Loucy (cell line): ENCODE results near the gene SCP2D1.

Source experiments
- H2AFZ ChIP-seq: fragments of 200-600 bp; sonication (generic); 2 replicates; pipeline ENCODE4 v1.6.0; 2016; ENCODE audit warnings: antibody characterized with exemption, mild to moderate bottlenecking, low read length, moderate library complexity
- H3F3A ChIP-seq: fragments of 200-600 bp; 2 replicates; pipeline ENCODE4 v1.6.0; 2016; ENCODE audit warnings: antibody characterized with exemption, low read depth, mild to moderate bottlenecking
- H3K27me3 ChIP-seq: fragments of 200-600 bp; sonication (generic); 2 replicates; pipeline ENCODE4 v1.6.1; 2014; ENCODE audit warnings: low read length, mild to moderate bottlenecking; ENCODE audit not compliant: insufficient read depth, poor library complexity, severe bottlenecking
- H3K36me3 ChIP-seq: fragments of 200-600 bp; sonication (generic); 2 replicates; pipeline ENCODE4 v1.6.1; 2016; ENCODE audit warnings: low read length; ENCODE audit not compliant: insufficient read depth
- H3K4me1 ChIP-seq: fragments of 200-600 bp; sonication (generic); 2 replicates; pipeline ENCODE4 v1.5.1; 2014; ENCODE audit warnings: low read length, mild to moderate bottlenecking; ENCODE audit not compliant: insufficient read depth, poor library complexity, severe bottlenecking
- H3K4me2 ChIP-seq: fragments of 200-600 bp; sonication (generic); 2 replicates; pipeline ENCODE4 v1.6.0; 2014; ENCODE audit warnings: antibody characterized with exemption, low read length, low read depth, mild to moderate bottlenecking; ENCODE audit not compliant: poor library complexity, severe bottlenecking
- H3K4me3 ChIP-seq: fragments of 200-600 bp; sonication (generic); 2 replicates; pipeline ENCODE4 v1.5.1; 2014; ENCODE audit warnings: low read length, mild to moderate bottlenecking, mixed read lengths; ENCODE audit not compliant: poor library complexity, severe bottlenecking
- H3K79me2 ChIP-seq: fragments of 200-600 bp; sonication (generic); 2 replicates; pipeline ENCODE4 v1.6.1; 2014; ENCODE audit warnings: low read length; ENCODE audit not compliant: insufficient read depth
- H3K9ac ChIP-seq: fragments of 200-600 bp; sonication (generic); 2 replicates; pipeline ENCODE4 v1.6.0; 2014; ENCODE audit warnings: mild to moderate bottlenecking, low read depth, low read length, moderate library complexity; ENCODE audit not compliant: poor library complexity, severe bottlenecking
- H3K9me2 ChIP-seq: fragments of 200-600 bp; sonication (generic); replicated peaks from 2 replicates; pipeline ENCODE4 v1.6.1; 2016; ENCODE audit warnings: low read depth, low read length, mixed read lengths
- H3K9me3 ChIP-seq: fragments of 200-600 bp; sonication (generic); 2 replicates; pipeline ENCODE4 v1.6.1; 2014; ENCODE audit warnings: mild to moderate bottlenecking, antibody characterized with exemption, low read length, low read depth; ENCODE audit not compliant: insufficient read depth
- H4K20me1 ChIP-seq: fragments of 200-600 bp; sonication (generic); 2 replicates; pipeline ENCODE4 v1.6.0; 2014; ENCODE audit warnings: antibody characterized with exemption, low read length, mild to moderate bottlenecking; ENCODE audit not compliant: insufficient read depth, poor library complexity, severe bottlenecking
- EZH2phosphoT487 ChIP-seq: fragments of 200-600 bp; IDR thresholded peaks from 2 replicates; pipeline ENCODE4 v1.6.1; 2018; ENCODE audit warnings: antibody characterized with exemption, mild to moderate bottlenecking, moderate library complexity, borderline replicate concordance
- TF ChIP-seq, protein P1 (sequence below): fragments of 200-600 bp; sonication (generic); conservative IDR thresholded peaks from 2 replicates; pipeline ENCODE4 v1.5.1; 2014; ENCODE audit warnings: mild to moderate bottlenecking, antibody characterized with exemption, low read length

SCP2D1 gene

DNA sequence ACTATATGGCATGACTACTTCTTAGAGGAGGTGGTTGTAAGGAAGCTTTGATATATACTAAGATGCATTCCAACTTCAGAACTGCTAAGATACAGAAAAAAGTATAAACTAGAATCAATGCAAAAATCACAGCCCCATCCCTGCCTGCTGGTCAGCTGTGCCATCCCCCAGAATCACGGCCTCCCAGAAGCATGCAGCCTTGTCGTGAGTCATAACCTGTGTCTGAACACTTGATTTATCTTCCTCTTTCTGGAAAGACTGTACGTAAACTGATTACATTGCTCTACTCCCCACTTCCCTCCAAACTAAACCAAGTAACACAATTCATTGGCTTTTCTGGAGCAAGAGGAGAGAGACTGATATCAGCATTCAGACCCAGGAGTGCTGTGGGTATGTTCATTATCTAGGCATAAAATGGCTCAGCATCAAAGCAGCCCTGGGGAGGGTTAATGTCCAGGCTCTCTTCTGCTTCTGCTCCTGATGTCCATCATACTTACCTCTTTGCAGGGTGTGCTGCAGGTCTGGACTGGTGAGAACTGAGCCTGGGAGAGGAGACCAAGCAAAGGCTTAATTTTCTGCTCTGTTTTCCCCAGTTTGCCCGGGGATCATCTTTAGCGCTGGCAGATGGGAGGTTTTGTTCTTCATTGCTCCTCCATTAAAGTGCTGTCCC lies 18.4 kb downstream of the SCP2D1 start:
- Histone ChIP-seq H3K79me2 (no peaks in the 10 kb centered on the region), H4K20me1 (no peaks in the 10 kb centered on the region), H3K27me3 (no peaks in the 10 kb centered on the region), H3F3A (no peaks in the 10 kb centered on the region), H3K9ac (no peak overlapping the region), H3K9me3 (no peaks in the 10 kb centered on the region), H3K4me2 (no peak overlapping the region), H3K4me1 (no peaks in the 10 kb centered on the region), H3K4me3 (no peak overlapping the region), H3K9me2 (no peaks in the 10 kb centered on the region), H3K36me3 (no peaks in the 10 kb centered on the region), H2AFZ (no peak overlapping the region)
- TF ChIP-seq, protein P1, sequence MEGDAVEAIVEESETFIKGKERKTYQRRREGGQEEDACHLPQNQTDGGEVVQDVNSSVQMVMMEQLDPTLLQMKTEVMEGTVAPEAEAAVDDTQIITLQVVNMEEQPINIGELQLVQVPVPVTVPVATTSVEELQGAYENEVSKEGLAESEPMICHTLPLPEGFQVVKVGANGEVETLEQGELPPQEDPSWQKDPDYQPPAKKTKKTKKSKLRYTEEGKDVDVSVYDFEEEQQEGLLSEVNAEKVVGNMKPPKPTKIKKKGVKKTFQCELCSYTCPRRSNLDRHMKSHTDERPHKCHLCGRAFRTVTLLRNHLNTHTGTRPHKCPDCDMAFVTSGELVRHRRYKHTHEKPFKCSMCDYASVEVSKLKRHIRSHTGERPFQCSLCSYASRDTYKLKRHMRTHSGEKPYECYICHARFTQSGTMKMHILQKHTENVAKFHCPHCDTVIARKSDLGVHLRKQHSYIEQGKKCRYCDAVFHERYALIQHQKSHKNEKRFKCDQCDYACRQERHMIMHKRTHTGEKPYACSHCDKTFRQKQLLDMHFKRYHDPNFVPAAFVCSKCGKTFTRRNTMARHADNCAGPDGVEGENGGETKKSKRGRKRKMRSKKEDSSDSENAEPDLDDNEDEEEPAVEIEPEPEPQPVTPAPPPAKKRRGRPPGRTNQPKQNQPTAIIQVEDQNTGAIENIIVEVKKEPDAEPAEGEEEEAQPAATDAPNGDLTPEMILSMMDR: no peak
- TF ChIP-seq EZH2phosphoT487: no peak

DNA sequence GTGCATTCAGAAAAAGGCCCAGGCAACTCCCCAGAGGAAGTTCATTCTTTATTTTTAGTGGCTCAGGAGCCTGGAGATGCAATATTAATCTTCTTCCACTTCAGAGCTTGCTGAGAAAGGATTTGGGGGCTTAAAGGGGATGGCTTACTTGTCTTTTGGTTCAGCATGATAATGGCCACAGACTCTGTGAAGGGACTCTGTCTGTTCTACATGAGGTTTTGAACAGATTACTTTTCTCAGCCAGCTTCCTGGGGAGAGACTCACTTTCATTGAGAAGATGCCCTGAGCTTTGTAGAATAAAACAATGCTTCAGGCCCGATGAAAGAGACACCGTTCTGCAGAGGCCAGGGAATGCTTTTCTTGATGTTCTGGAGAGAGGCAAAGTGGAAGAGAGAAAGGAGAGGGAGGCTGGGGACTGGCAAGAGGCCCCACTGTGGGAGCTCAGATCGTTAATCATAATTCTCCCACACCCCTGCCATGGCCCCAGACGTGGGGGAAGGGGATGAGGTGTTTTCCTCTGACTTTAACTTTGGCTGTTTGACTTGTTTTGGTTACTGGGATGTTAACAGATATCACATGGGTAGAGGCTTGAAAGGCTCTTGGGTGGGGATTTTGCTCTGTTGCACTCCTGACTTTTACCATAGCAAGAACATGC lies 19.1 kb downstream of the SCP2D1 start:
- H4K20me1 ChIP-seq: no peaks in the 10 kb centered on the region
- no peak for TF ChIP-seq EZH2phosphoT487
- TF ChIP-seq, protein P1: no peak
- no peaks in the 10 kb centered on the region for H3K36me3 ChIP-seq
- no peaks in the 10 kb centered on the region for H3K9me3 ChIP-seq
- no peaks in the 10 kb centered on the region for H3K4me1 ChIP-seq
- H2AFZ ChIP-seq: no peak overlapping the region
- H3K27me3 ChIP-seq: no peaks in the 10 kb centered on the region
- no peak overlapping the region for H3K9ac ChIP-seq
- no peaks in the 10 kb centered on the region for H3F3A ChIP-seq
- H3K79me2 ChIP-seq: no peaks in the 10 kb centered on the region
- no peak overlapping the region for H3K4me3 ChIP-seq
- no peaks in the 10 kb centered on the region for H3K9me2 ChIP-seq
- H3K4me2 ChIP-seq: no peak overlapping the region

DNA sequence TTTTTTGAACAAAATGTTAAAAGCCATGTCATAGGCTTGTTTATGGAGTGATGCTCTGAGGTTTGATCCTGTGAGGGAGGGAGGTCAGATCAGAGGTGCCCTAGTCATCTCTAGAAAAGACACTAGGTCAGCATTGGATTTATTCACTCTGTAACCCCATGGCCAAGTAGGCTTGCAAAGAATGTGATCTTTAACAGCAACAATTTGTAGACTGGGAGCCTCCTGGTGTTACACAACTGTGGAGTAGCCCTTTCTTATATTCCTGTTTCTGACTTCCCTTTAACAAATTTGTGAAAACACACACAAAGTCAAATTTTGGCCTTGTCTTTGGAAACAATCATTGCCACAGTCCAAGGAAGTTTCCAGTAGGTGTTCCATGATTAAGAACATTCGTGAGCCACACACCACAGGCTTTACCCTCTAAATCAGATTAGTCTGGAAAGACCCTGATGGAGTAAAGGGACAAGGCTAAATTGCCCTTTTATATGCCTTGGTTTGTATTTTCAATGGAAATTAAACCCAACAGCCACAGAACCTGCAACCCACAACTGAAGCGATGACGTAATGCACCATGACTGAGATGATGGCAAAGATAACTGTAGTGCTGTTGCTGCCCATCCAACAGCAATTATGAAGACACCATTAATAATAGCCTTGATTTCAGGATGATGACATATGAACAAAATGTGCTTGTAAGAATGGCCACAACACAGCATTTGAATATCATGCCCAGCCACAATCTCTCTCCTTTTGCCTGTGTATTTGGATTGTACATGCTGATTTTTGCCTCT lies 22.1 kb downstream of the SCP2D1 start:
- H3K36me3 ChIP-seq: no peaks in the 10 kb centered on the region
- H4K20me1 ChIP-seq: no peaks in the 10 kb centered on the region
- H3K27me3 ChIP-seq: no peaks in the 10 kb centered on the region
- H3K79me2 ChIP-seq: no peaks in the 10 kb centered on the region
- no peak overlapping the region for H3K4me2 ChIP-seq
- no peaks in the 10 kb centered on the region for H3F3A ChIP-seq
- H3K4me3 ChIP-seq: no peak overlapping the region
- H3K9me2 ChIP-seq: no peaks in the 10 kb centered on the region
- no peaks in the 10 kb centered on the region for H3K4me1 ChIP-seq
- TF ChIP-seq, protein P1: no peak
- no peak for TF ChIP-seq EZH2phosphoT487
- H3K9ac ChIP-seq: no peak overlapping the region
- H3K9me3 ChIP-seq: no peaks in the 10 kb centered on the region
- H2AFZ ChIP-seq: no peak overlapping the region
